Measurements from ENCODE around the gene KLHL8.

The KLHL8 gene

GRCh38 chr4:87240341-87240740, 19.9 kb upstream of the KLHL8 start:
- DNase-seq (ENCODE audit: extremely low read depth, low read depth): no peak
- no peak for TF ChIP-seq CTCF (IDR thresholded peaks at IDR 0.05; ENCODE audit: low read depth, low read length)

- DNase-seq (ENCODE audit: extremely low read depth, low read depth): no peak
- TF ChIP-seq CTCF (IDR thresholded peaks at IDR 0.05; ENCODE audit: low read depth, low read length): no peak
Observed at GRCh38 chr4:87239821-87240220, 19.4 kb upstream of the KLHL8 start.

GRCh38 chr4:87239194-87239593, 18.8 kb upstream of the KLHL8 start:
- TF ChIP-seq CTCF (IDR thresholded peaks at IDR 0.05; ENCODE audit: low read depth, low read length): no peak

GRCh38 chr4:87236861-87237260, 16.4 kb upstream of the KLHL8 start:
- DNase-seq (ENCODE audit: extremely low read depth, low read depth): no peak
- TF ChIP-seq CTCF (IDR thresholded peaks at IDR 0.05; ENCODE audit: low read depth, low read length): no peak

More at GRCh38 chr4:87239194-87239593, 18.8 kb upstream of the KLHL8 start:
- no peak for DNase-seq (ENCODE audit: extremely low read depth, low read depth)

GRCh38 chr4:87235020-87235671, 14.7 kb upstream of the KLHL8 start:
- DNase-seq (ENCODE audit: extremely low read depth, low read depth): no peak

GRCh38 chr4:87232216-87232615, 11.8 kb upstream of the KLHL8 start:
- no peak for TF ChIP-seq CTCF (IDR thresholded peaks at IDR 0.05; ENCODE audit: low read depth, low read length)
- no peak for DNase-seq (ENCODE audit: extremely low read depth, low read depth)

More at GRCh38 chr4:87235020-87235671, 14.7 kb upstream of the KLHL8 start:
- no peak for TF ChIP-seq CTCF (IDR thresholded peaks at IDR 0.05; ENCODE audit: low read depth, low read length)

- no peak for TF ChIP-seq CTCF (IDR thresholded peaks at IDR 0.05; ENCODE audit: low read depth, low read length)
- no peak for DNase-seq (ENCODE audit: extremely low read depth, low read depth)
Observed at GRCh38 chr4:87230806-87231205, 10.4 kb upstream of the KLHL8 start.
